SHP77 treated with DMSO at 0.1 percent for 48 hours (cell line): ENCODE data around the gene ST7L.
"Not testable (repeated sequence)": the region's sequence is repeated elsewhere in the genome, so short reads cannot be mapped to it uniquely, and the experiment has no call there.

Experiments
- DNase-seq: peaks from one replicate; lab custom pipeline; 2025; lab: John Stamatoyannopoulos, UW

Gene ST7L

GRCh38 chr1:112618721-112619517, at the start of gene ST7L:
ST7L (minus strand) TSS chr1:112619141; CDS start chr1:112619113, 28 bp downstream.
- peak; percentile 6 for DNase-seq

- no peak for DNase-seq
Observed at GRCh38 chr1:112666946-112667345, 48.0 kb upstream of the ST7L start.

GRCh38 chr1:112665857-112666256, 46.9 kb upstream of the ST7L start:
- DNase-seq, result no peak

GRCh38 chr1:112651205-112651604, 32.3 kb upstream of the ST7L start:
- no peak for DNase-seq

DNA sequence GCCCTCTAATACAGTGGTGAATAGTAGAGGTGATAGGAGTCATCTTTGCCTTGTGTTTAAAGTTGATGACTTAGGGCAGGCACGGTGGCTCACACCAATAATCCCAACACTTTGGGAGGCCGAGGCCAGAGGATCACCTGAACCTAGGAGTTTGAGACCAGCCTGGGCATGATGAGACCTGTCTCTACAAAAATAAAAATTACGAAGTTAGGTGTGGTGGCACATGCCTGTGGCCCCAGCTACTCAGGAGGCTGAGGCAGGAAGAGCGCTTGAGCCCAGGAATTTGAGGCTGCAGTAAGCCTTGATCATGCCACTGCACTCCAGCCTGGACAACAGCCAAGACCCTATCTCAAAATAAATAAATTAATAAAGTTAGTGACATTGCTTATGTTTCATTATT, 27.3 kb upstream of the ST7L start:
- no peak for DNase-seq

GRCh38 chr1:112643080-112643479, 24.1 kb upstream of the ST7L start:
- no peak for DNase-seq

DNA sequence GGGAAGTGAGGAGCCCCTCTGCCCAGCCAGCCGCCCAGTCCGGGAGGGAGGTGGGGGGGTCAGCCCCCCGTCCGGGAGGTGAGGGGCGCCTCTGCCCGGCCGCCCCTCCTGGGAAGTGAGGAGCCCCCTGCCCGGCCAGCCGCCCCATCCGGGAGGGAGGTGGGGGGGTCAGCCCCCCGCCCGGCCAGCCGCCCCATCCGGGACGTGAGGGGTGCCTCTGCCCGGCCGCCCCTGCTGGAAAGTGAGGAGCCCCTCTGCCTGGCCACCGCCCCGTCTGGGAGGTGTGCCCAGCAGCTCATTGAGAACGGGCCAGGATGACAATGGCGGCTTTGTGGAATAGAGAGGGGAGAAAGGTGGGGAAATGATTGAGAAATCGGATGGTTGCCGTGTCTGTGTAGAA, 21.5 kb upstream of the ST7L start:
- not testable (repeated sequence) for DNase-seq

- no peak for DNase-seq
Observed at GRCh38 chr1:112638110-112638428, 19.1 kb upstream of the ST7L start.

DNA sequence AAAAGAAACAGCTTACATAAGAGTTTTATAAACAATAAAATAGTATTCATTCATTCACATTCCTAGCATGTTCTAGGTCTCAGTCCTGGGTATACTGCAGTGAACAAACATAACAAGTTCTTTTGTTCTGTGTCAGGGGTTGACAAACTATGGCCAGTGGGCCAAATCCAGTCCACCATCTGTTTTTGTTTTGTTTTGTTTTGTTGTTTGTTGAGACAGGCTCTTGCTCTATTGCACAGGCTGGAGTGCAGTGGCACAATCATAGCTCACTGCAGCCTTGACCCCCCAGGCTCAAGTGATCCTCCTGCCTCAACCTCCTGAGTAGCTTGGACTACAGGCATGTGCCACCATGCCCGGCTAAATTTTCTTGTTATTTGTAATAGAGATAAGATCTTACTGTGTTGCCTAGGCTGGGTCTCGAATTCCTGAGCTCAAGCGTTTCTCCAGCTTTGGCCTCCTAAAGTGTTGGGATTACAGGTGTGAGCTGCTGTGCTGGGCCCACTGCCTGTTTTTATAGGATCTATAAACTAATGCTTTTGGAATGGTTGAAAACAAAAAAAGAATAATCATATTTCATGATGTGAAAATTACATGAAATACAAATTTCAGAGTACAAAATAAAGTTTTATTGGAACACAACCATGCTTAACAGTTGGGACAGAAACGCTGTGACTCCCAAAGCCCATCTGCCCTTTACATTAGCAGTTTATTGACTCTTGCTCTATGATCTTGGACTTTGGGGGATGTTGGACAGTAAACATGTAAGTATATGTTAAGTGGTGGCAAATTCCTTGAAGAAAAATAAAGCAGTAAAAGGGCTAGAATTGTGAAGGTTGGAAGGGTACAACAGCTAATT, 18.5 kb upstream of the ST7L start:
- no peak for DNase-seq

GRCh38 chr1:112636597-112637253, 17.8 kb upstream of the ST7L start:
- no peak for DNase-seq

GRCh38 chr1:112636056-112636455, 17.1 kb upstream of the ST7L start:
- no peak for DNase-seq

GRCh38 chr1:112634367-112634766, 15.4 kb upstream of the ST7L start:
- DNase-seq, result no peak

DNA sequence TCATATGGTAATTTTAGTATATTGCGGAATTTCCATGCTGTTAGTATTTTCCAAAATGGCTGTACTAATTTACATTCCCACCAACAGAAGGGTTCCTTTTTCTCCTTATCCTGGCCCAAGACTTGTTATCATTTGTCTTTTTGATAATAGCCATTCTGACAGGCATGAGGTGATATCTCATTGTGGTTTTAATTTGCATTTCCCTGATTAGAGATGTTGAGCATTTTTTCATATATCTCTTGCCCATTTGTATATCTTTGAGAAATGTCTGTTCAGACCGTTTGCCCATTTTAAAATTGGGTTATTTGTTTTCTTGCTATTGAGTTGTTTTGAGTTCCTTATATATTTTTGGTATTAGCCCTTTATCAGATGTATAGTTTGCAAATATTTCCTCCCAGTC, 14.7 kb upstream of the ST7L start:
- DNase-seq, result no peak

- DNase-seq, result no peak
Observed at GRCh38 chr1:112629256-112629655, 10.3 kb upstream of the ST7L start.

DNA sequence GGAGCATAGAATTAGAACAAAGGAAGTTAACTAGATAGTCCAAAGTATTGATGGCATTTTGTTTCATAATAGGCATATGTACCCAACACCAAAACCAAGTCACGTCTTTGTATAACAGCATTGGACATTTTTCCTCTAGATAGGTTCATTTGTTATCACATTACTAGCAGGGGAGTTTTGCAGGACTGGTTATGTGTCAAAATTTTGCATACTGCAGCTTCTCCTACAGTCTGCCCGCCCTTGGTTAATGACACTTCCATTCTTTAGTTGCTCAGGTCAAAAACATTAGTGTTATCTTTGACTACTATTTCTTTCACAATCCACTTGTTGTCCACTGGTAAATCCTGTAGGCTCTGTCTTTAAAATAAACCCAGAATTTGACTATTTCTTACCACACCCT, 9.6 kb upstream of the ST7L start:
- no peak for DNase-seq

DNA sequence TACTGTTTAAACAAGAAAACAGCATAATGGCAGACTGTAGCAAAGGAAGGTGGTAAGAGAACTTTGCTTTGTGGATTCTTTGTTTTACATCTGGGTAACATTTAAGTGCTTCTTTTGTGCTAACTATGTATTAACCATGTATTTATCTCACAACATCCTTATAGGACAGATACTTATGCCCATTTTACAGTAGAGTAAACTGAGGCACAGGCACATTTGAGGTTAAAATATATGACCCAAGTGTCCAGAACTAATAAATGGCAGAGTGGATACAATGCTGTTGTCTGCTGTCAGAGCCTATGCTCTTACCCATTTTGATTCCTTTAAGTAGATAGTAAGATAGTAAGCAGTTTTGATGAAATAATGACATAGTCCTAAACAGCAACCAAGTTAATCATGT, 7.9 kb upstream of the ST7L start:
- DNase-seq, result no peak

- DNase-seq, result no peak
Observed at GRCh38 chr1:112626193-112626592, 7.3 kb upstream of the ST7L start.

GRCh38 chr1:112625696-112626095, 6.8 kb upstream of the ST7L start:
- DNase-seq, result no peak

GRCh38 chr1:112624493-112624892, 5.6 kb upstream of the ST7L start:
- DNase-seq, result not testable (repeated sequence)

DNA sequence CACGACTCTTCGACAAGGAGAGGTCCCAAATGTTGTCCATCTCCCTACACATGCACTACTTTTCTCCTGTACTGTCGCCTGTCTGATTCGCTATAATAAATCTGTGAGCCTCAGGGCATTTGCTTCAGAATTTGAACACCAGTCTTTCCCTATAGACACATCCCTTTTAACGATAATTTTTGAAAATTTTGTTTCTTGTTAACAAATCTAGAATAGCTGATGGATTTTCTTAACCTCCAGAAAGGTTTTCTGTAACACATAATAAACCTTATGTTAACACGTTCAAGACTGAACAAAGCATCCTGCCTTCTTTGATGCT, 1.4 kb upstream of the ST7L start:
- no peak for DNase-seq

DNA sequence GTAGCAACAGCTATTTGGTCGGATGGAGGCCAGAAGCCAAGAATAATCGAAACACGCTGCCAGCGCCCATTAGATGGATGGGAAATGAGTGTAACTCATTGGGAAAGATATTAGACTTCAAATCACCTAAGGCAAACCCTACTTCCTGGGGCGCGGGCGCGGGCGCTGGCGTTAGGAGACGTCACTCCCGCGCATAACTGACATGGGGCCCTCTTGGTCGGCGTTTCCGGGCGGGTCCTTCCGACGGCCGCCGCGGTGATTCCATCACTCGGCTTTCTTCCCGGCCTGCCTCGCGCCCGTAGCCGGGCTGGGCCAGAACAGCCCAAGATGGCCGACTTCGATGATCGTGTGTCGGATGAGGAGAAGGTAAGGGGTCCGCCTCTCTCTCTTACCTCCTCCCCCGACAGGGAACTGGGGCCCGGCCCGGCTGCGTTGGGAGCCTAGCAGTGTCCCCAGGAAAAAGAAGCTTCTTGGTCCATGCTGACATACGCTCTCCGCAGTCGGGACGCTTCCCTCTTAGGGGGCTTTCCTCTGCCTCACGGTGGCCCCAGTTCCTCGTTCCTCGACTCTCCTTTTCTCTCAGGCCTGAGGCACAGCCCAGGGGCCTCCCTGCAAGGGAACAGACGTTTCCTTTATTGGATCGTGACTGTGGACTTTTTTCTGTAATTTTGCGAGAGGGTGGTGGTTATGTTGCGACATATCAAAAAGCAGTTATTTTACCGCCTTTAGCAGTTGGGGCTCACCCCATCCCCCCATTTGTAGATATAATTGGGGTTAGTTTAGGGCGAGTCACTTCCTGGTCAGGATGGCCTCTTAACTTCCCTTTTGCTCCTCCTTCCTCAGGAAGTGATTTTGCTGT, 806 bp upstream of the ST7L start, which contains the start of gene CAPZA1:
Gene CAPZA1, plus strand, starts transcription at position 315 of the 859 bp plus-strand sequence. Its CDS starts 13 bp downstream, at position 328.
- DNase-seq, result peak; percentile 51
